ENCODE measurements around the gene RNF187.

DNA sequence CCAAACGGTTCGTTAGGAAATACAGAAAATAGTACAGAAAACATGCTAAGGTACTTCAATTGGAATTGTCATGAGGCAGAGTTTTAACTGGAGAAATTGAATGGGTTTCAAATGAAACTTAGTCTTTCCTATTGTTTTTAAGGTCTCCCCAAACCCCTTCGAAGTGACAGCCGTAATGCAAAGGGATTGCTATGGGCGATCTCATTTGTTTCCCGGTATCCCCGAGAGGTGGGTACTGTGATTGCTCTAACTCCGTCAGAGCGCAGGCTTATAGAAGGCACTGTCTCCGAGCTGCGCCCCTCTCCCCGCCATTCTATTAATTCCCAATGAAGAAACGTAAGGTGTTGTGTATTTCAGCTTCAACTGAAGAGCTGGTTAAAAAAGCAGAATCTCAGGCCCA, 22.0 kb upstream of the RNF187 start:
- TF ChIP-seq, protein P1, sequence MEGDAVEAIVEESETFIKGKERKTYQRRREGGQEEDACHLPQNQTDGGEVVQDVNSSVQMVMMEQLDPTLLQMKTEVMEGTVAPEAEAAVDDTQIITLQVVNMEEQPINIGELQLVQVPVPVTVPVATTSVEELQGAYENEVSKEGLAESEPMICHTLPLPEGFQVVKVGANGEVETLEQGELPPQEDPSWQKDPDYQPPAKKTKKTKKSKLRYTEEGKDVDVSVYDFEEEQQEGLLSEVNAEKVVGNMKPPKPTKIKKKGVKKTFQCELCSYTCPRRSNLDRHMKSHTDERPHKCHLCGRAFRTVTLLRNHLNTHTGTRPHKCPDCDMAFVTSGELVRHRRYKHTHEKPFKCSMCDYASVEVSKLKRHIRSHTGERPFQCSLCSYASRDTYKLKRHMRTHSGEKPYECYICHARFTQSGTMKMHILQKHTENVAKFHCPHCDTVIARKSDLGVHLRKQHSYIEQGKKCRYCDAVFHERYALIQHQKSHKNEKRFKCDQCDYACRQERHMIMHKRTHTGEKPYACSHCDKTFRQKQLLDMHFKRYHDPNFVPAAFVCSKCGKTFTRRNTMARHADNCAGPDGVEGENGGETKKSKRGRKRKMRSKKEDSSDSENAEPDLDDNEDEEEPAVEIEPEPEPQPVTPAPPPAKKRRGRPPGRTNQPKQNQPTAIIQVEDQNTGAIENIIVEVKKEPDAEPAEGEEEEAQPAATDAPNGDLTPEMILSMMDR (conservative IDR thresholded peaks at IDR 0.05; ENCODE audit: low read length): no peak
- no peak for TF ChIP-seq EZH2phosphoT487 (IDR thresholded peaks at IDR 0.05; ENCODE audit: borderline replicate concordance, low read depth, low read length)
